ENCODE results near the gene TRPV6. TPM values are rescaled to one million over a fixed set of nuclear protein-coding genes. Genes with fewer than 3 reads are reported as not detected.

Gene TRPV6
- total and polyA plus RNA-seq, 4 donors: 0.32 to 1.5 (median 0.36) TPM; not detected in 1

DNA sequence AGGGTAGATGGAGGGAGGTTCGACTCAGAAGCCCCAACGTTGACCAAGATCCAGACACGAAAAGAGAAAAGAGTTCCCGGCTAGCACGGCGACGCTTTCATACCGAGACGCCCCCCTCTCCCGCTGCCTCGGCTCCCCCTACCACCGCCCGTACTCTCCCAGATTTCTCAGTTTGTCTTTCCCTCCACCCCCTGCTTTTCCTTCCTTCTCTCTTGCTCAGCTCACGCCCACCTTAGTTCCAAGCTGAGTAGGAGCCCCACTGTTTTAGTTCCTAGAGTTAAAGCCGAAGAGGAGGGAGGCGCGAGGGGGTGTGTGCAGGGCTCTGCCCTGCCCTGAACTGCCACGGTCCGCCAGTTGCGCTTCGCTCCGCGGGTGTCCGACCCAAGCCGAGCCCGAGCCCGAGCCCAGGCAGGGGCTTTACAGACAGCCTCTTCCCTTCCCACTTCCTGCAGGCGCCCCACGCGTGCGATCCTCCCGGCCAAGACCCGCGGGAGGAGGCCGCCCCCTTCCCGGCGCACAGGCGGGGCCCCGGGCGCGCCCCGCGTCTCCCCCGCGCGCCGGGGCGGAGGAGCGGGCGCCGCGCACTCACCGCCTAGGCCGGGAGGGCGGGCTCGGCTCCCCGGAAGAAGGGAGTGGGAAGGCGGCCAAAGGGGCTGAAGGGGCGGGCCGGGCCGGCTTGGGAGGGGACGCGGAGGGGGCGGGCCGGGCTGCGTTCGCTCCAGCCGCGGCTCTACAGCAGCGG lies 31.0 kb downstream of the TRPV6 start, which contains the start of gene EPHB6:
EPHB6 (plus strand) TSS at position 705 of the 742 bp plus-strand sequence. CDS start 8,152 bp downstream, outside the sequence.
- peaks cover 2 to 24% (median 15%) of the 10 kb centered on the region in 4 donors for H3K4me1 ChIP-seq (ENCODE audit: control insufficient read depth in 4 of 4, insufficient read depth in 4 of 4, low read length in 3 of 4)
- under 1% methylated on average over 70 of the region's 70 CpGs for WGBS
- TF ChIP-seq YY1 (IDR thresholded peaks at IDR 0.05) (no peak), RXRA (IDR thresholded peaks at IDR 0.05) (peak in 1 of 2 donors; percentile 1)
- H3K36me3 ChIP-seq (ENCODE audit: control insufficient read depth in 4 of 4, insufficient read depth in 3 of 4, low read depth in 1 of 4, low read length in 3 of 4): no peaks in the 10 kb centered on the region
- H3K4me3 ChIP-seq (ENCODE audit: low read depth in 1 of 3, low read length in 3 of 3): peak within 1 kb of the TSS; percentile 80 to 85 (median 83)
- DNase-seq (ENCODE audit: low spot score): peak; percentile 84
- H3K27me3 ChIP-seq (ENCODE audit: control insufficient read depth in 4 of 4, insufficient read depth in 4 of 4, low read length in 3 of 4): peaks cover 0 to 1% (median 0%) of the 10 kb centered on the region in 4 donors
- H3K27ac ChIP-seq (ENCODE audit: low read depth in 1 of 2, low read length in 2 of 2): peak within 1 kb of the TSS; percentile 47 to 57
- H3K9me3 ChIP-seq (ENCODE audit: control insufficient read depth in 4 of 4, low read length in 3 of 4): no peaks in the 10 kb centered on the region
- peak within 1 kb of the TSS in 1 of 2 donors; percentile 5 for H3K9ac ChIP-seq (ENCODE audit: low read depth in 1 of 2, low read length in 2 of 2)

- no peaks in the 10 kb centered on the region for H3K36me3 ChIP-seq (ENCODE audit: control insufficient read depth in 4 of 4, insufficient read depth in 3 of 4, low read depth in 1 of 4, low read length in 3 of 4)
- peak overlapping the region in 1 of 2 donors; percentile 42 for H3K9ac ChIP-seq (ENCODE audit: low read depth in 1 of 2, low read length in 2 of 2)
- H3K9me3 ChIP-seq (ENCODE audit: control insufficient read depth in 4 of 4, low read length in 3 of 4): no peaks in the 10 kb centered on the region
- H3K4me1 ChIP-seq (ENCODE audit: control insufficient read depth in 4 of 4, insufficient read depth in 4 of 4, low read length in 3 of 4): peaks cover 2 to 24% (median 15%) of the 10 kb centered on the region in 4 donors
- peak overlapping the region; percentile 47 to 57 for H3K27ac ChIP-seq (ENCODE audit: low read depth in 1 of 2, low read length in 2 of 2)
- TF ChIP-seq RAD21 (IDR thresholded peaks at IDR 0.05) (peak; percentile 86 to 87), TAF1 (conservative IDR thresholded peaks at IDR 0.05) (no peak), GABPA (IDR thresholded peaks at IDR 0.05 in 1 of 2, conservative IDR thresholded peaks at IDR 0.05 in 1 of 2) (no peak), YY1 (IDR thresholded peaks at IDR 0.05) (no peak), ATF3 (IDR thresholded peaks at IDR 0.05) (no peak), FOXA1 (IDR thresholded peaks at IDR 0.05) (no peak), RXRA (IDR thresholded peaks at IDR 0.05) (peak in 1 of 2 donors; percentile 11)
- TF ChIP-seq, protein P1, sequence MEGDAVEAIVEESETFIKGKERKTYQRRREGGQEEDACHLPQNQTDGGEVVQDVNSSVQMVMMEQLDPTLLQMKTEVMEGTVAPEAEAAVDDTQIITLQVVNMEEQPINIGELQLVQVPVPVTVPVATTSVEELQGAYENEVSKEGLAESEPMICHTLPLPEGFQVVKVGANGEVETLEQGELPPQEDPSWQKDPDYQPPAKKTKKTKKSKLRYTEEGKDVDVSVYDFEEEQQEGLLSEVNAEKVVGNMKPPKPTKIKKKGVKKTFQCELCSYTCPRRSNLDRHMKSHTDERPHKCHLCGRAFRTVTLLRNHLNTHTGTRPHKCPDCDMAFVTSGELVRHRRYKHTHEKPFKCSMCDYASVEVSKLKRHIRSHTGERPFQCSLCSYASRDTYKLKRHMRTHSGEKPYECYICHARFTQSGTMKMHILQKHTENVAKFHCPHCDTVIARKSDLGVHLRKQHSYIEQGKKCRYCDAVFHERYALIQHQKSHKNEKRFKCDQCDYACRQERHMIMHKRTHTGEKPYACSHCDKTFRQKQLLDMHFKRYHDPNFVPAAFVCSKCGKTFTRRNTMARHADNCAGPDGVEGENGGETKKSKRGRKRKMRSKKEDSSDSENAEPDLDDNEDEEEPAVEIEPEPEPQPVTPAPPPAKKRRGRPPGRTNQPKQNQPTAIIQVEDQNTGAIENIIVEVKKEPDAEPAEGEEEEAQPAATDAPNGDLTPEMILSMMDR (IDR thresholded peaks at IDR 0.05; ENCODE audit: low read depth, low read length, missing input control): peak; percentile 74
- TF ChIP-seq, protein P2, sequence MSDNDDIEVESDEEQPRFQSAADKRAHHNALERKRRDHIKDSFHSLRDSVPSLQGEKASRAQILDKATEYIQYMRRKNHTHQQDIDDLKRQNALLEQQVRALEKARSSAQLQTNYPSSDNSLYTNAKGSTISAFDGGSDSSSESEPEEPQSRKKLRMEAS (IDR thresholded peaks at IDR 0.05): no peak
- peaks cover 0 to 2% (median under 1%) of the 10 kb centered on the region in 4 donors for H3K27me3 ChIP-seq (ENCODE audit: control insufficient read depth in 4 of 4, insufficient read depth in 4 of 4, low read length in 3 of 4)
- H3K4me3 ChIP-seq (ENCODE audit: low read depth in 1 of 3, low read length in 3 of 3): peak overlapping the region; percentile 80 to 85 (median 83)
- DNase-seq (ENCODE audit: low spot score): peak; percentile 73
- under 1% methylated on average over 23 of the region's 23 CpGs for WGBS
Observed at GRCh38 chr7:142853739-142854371, 31.7 kb downstream of the TRPV6 start.

GRCh38 chr7:142851919-142852318 lies 33.6 kb downstream of the TRPV6 start:
- Histone ChIP-seq H3K9ac (ENCODE audit: low read depth in 1 of 2, low read length in 2 of 2) (no peak overlapping the region), H3K9me3 (ENCODE audit: control insufficient read depth in 4 of 4, low read length in 3 of 4) (no peaks in the 10 kb centered on the region), H3K27ac (ENCODE audit: low read depth in 1 of 2, low read length in 2 of 2) (no peak overlapping the region), H3K27me3 (ENCODE audit: control insufficient read depth in 4 of 4, insufficient read depth in 4 of 4, low read length in 3 of 4) (peaks cover 0 to 2% (median under 1%) of the 10 kb centered on the region in 4 donors), H3K4me3 (ENCODE audit: low read depth in 1 of 3, low read length in 3 of 3) (no peak overlapping the region), H3K4me1 (ENCODE audit: control insufficient read depth in 4 of 4, insufficient read depth in 4 of 4, low read length in 3 of 4) (peaks cover 2 to 24% (median 15%) of the 10 kb centered on the region in 4 donors), H3K36me3 (ENCODE audit: control insufficient read depth in 4 of 4, insufficient read depth in 3 of 4, low read depth in 1 of 4, low read length in 3 of 4) (no peaks in the 10 kb centered on the region)
- no peak for DNase-seq (ENCODE audit: low spot score)
- TF ChIP-seq RXRA (IDR thresholded peaks at IDR 0.05) (no peak), NR2F2 (IDR thresholded peaks at IDR 0.05) (no peak), TAF1 (conservative IDR thresholded peaks at IDR 0.05) (no peak), GABPA (IDR thresholded peaks at IDR 0.05 in 1 of 2, conservative IDR thresholded peaks at IDR 0.05 in 1 of 2) (no peak), FOXA2 (IDR thresholded peaks at IDR 0.05) (no peak), ATF3 (IDR thresholded peaks at IDR 0.05) (no peak), EGR1 (IDR thresholded peaks at IDR 0.05; ENCODE audit: low read depth in 2 of 2) (no peak), RAD21 (IDR thresholded peaks at IDR 0.05) (no peak), FOXA1 (IDR thresholded peaks at IDR 0.05) (no peak)
- TF ChIP-seq, protein P1 (IDR thresholded peaks at IDR 0.05; ENCODE audit: low read depth, low read length, missing input control): no peak
- TF ChIP-seq, protein P3, sequence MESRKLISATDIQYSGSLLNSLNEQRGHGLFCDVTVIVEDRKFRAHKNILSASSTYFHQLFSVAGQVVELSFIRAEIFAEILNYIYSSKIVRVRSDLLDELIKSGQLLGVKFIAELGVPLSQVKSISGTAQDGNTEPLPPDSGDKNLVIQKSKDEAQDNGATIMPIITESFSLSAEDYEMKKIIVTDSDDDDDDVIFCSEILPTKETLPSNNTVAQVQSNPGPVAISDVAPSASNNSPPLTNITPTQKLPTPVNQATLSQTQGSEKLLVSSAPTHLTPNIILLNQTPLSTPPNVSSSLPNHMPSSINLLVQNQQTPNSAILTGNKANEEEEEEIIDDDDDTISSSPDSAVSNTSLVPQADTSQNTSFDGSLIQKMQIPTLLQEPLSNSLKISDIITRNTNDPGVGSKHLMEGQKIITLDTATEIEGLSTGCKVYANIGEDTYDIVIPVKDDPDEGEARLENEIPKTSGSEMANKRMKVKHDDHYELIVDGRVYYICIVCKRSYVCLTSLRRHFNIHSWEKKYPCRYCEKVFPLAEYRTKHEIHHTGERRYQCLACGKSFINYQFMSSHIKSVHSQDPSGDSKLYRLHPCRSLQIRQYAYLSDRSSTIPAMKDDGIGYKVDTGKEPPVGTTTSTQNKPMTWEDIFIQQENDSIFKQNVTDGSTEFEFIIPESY (IDR thresholded peaks at IDR 0.05): no peak

All from liver (tissue), 9 donors.